Left hindlimb (tissue), 1 donor: ENCODE data around the gene MRPS5.
"Not testable (repeated sequence)": the region's sequence is repeated elsewhere in the genome, so short reads cannot be mapped to it uniquely, and the experiment has no call there.

Source experiments
- DNase-seq: peaks from one replicate; pipeline ENCODE4 v3.0.0-alpha.2; 2018

The MRPS5 gene

DNA sequence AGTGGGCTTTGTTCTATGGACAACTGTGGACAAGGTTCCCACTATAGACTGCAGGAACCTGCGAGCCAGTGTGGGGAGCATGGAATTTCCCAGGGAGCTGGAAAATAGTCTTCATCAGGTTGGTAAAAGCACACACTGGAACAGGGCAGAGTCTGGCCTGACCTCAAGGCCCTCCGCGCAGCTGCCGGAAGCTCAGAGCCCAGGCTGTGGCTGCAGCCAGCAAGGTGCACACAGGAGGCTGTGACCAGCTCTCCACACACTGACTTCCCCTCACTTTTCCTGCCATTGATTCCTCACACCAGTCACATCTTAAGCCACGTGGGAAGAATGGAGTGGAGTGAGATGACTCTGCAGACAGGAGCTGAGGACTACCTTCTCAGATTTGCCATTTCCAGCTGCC, 77.0 kb downstream of the MRPS5 start:
- DNase-seq, result no peak

DNA sequence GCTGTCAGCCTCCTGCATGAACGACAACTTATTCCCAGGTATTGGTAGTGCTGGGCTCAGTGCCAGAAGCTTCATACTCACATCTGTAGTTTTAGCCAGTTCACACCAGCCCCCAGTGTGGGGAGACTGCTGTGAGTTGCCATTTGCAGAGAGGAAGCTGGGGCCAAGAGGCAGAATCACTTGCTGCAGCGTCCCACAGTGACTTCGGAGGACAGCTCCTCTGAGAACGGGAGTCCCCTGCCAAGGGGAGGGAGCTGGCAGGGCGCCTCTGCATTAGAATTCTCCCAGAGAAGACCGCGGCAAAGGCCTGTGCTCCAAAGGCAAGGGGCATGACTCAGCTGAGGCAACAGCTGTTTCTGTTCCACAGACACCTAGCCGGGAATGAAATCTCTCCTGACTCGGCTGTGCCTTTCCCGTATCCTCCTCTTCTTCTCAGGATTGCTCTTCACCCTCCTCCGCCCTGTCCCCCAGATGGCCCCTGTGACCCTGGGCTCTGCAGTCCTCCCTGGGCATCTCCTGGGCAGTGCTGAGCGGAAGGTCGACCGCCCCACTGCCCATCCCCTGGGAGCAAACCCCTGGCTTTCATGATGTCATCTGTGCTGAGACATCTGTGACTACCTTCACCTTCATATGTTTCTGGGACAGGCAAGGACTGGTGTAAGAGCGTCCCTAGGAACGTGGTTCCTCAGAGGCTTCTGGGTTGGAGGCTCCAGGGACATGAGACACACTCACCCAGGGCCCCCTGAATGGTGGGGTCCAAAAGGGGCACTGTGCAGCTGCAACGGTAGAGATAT, 78.1 kb downstream of the MRPS5 start:
- peak; percentile 76 for DNase-seq

DNA sequence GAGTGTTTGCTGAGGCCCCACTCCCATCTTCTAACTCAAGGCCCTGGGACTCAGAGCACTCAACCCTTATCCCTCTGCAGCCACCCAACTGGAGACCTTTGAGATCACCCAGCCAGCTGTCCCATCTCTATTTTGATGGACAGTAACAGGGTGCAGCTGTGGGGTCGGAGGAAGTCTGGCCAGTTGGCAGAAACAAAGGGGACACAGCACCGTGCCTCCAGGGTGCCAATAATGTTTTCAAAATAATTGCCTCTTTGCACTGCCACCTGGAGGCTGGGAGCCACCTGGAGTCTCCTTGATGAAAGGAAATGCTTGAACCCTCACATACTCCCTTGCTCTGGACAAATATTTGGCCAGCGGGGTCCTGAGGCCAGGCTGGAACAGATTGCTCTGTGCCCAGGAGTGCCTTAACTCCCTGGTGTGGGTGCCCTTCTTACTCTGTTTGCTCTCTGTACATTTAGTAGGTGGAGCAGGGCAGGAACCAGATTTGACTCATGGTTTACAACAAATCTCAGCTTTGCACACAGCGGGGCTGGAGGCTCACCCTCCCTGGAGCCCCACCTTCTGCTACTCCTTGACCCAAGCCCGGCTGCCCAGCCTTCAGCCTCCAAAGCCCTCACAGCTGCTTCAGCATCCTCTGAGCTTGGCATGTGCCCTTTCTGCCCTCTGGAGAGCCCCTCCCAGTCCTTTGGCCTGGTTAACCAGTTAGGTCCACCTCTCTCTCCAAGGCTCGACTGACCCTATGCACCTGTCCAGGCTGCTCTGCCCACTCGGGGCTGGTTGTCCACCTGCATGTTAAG, 78.9 kb downstream of the MRPS5 start:
- DNase-seq, result no peak

DNA sequence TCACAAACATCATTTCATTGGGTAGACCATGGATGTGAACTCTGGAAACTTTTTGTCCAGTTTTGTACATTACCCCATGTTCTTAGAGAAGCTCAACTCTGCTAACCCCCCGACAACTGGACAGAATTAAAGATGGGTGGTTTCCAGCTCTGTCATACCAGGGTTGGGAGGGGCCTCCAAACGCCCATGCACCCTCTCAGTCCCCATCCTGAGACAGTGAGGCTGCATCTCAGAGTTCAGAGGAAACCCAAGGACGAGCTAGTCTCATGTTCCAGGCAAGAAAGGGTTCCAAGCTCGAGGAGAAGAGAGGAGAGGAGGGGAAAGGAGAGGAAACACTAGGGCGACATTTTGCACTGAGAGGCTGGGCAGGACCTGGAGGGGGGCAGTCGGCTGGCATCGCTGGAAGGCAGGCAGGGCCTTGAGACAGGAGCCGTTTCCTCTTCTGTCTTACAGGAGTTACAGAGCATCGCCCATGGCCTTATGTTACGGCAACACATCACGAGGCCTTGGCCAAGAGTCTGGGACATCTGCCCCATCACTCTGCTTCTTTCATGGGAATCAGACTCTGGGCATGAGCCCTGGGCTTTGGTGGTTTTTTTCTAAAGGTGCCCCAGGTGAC, 79.7 kb downstream of the MRPS5 start:
- no peak for DNase-seq

DNA sequence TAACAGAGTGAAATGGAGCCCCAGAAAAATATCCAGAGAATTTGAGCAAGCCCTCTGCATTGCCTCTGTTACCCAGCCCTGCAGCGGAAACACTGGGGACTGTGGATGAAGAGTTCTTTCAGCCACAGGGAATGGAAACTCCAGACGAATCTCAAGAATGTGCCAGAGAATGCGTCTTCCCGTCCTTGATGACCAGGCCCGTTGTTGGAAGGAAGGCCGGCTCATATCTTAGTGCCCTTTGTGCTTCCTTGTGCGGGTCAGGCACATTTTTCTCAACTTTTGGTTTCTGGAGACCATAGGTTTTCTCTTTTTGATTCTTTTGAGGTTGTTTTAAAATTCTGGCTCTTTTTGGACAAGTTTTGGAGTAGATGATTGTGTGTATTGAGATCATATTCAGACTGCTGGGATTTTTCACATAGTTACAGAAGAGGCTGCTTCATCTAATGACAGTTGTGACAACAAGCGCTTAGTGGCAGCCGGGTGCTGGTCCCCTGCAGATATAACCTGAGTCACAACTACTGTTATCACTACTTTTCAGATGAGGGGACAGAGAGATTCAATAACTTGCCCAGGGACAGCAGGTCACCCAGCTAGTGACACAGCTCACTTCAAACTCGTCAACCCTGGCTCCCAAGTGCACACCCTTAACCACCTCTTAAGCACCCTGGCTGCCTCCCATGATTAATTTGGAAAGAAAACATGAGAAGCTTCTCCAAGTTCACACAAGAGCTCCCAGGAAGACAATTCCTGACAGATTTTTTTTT, 80.4 kb downstream of the MRPS5 start:
- DNase-seq, result no peak

DNA sequence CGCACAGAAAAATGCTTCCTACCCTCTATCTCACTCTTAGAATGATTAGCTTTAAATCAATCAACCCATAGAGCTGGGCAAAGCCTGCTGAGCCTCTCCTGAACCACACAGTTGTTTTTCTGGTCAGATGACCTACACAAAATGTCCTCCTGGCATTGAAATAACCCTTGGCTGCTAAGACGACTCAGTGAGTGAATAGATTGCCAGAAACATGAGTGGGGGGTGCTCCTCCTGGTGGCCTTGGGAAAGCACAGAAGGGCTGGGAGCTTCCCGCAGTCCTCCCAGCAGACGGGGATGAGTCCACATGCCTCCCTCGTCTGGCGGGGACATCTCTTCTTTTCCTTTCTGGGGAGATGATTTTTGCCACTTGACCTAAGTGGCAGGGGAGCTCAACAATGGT, 81.2 kb downstream of the MRPS5 start:
- DNase-seq, result no peak

DNA sequence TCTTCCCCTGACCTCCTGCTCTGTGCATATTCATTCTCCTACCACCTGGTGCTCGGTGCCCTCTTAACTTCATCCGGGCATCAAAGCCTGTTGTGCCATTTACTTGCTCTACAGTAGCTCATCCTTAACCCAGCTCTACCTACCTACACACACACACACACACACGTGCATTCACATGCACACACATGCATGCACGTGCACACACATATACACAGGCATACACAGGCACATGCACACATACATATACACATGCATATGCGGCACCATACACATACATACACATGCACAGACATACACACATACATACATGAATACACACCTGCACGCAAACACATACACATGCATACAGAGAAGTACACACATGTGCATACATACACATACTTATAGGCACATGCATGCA, 81.6 kb downstream of the MRPS5 start:
- DNase-seq, result no peak

DNA sequence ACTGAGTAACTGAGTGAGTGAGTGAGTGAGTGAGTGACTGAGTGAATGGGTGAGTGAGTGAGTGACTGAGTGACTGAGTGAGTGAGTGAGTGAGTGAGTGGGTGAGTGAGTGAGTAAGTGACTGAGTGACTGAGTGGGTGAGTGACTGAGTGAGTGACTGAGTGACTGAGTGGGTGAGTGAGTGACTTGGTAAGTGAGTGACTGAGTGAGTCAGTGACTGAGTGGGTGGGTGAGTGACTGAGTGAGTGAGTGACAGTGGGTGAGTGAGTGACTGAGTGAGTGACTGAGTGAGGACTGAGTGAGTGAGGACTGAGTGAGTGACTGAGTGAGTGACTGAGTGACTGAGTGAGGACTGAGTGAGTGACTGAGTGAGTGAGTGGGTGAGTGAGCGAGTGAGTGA, 82.2 kb downstream of the MRPS5 start:
- no peak for DNase-seq

DNA sequence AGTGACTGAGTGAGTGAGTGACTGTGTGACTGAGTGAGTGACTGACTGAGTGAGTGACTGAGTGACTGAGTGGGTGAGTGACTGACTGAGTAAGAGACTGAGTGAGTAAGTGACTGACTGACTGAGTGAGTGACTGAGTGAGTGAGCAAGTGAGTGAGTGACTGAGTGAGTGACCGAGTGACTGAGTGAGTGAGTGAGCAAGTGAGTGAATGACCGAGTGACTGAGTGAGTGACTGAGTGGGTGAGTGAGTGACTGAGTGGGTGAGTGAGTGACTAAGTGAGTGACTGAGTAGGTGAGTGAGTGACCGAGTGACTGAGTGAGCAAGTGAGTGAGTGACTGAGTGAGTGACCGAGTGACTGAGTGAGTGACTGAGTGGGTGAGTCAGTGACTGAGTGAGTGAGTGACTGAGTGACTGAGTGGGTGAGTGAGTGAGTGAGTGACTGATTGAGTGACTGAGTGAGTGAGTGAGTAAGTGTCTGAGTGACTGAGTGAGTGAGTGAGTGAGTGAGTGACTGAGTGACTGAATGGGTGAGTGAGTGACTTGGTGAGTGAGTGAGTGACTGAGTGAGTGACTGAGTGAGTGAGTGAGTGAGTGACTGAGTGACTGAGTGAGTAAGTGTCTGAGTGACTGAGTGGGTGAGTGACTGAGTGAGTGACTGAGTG, 82.8 kb downstream of the MRPS5 start:
- DNase-seq, result no peak

DNA sequence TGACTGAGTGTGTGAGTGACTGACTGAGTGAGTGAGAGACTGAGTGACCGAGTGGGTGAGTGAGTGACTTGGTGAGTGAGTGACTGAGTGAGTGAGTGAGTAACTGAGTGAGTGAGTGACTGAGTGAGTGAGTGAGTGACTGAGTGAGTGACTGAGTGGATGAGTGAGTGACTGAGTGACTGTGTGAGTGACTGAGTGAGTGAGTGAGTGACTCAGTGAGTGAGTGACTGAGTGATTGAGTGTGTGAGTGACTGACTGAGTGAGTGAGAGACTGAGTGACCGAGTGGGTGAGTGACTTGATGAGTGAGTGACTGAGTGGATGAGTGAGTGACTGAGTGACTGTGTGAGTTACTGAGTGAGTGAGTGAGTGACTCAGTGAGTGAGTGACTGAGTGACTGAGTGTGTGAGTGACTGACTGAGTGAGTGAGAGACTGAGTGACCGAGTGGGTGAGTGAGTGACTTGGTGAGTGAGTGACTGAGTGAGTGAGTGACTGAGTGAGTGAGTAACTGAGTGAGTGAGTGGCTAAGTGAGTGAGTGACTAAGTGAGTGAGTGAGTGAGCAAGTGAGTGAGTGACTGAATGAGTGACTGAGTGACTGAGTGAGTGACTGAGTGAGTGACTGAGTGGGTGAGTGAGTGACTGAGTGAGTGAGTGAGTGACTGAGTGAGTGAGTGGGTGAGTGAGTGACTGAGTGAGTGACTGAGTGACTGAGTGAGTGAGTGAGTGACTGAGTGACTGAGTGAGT, 83.6 kb downstream of the MRPS5 start:
- DNase-seq, result not testable (repeated sequence)

DNA sequence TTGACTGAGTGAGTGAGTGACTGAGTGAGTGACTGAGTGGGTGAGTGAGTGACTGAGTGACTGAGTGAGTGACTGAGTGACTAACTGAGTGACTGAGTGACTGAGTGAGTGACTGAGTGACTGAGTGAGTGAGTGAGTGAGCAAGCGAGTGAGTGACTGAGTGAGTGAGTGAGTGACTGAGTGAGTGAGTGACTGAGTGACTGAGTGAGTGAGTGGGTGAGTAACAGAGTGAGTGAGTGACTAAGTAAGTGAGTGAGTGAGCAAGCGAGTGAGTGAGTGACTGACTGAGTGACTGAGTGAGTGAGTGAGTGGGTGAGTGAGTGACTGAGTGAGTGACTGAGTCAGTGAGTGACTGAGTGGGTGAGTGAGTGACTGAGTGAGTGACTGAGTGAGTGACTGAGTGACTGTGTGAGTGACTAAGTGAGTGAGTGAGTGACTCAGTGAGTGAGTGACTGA, 84.2 kb downstream of the MRPS5 start:
- DNase-seq, result no peak

DNA sequence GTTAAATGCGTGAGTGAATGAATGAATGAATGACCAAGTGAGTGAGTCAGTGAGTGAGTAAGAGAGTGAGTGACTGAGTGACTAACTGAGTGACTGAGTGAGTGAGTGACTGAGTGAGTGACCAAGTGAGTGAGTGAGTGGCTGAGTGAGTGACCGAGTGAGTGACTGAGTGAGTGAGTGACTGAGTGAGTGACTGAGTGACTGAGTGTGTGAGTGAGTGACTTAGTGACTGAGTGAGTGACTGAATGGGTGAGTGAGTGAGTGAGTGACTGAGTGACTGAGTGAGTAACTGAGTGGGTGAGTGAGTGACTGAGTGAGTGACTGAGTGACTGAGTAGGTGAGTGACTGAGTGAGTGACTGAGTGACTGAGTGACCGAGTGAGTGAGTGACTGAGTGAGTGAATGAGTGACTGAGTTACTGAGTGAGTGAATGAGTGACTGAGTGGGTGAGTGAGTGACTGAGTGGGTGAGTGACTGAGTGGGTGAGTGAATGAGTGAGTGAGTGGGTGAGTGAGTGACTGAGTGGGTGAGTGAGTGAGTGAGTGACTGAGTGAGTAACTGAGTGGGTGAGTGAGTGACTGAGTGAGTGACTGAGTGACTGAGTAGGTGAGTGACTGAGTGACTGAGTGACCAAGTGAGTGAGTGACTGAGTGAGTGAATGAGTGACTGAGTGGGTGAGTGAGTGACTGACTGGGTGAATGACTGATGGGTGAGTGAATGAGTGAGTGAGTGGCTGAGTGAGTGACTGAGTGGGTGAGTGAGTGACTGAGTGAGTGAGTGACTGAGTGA, 84.8 kb downstream of the MRPS5 start:
- no peak for DNase-seq
